Neural cell (in vitro differentiated cells): Measurements from ENCODE around the gene EPS8. TPM values are rescaled to one million over a fixed set of nuclear protein-coding genes. Genes with fewer than 3 reads are reported as not detected.

ENCODE experiments used
- H2AFZ ChIP-seq: fragments of 200-600, 300-800 bp; sonication (generic), shearing (Covaris generic); 2 replicates; pipeline ENCODE4 v1.6.0; 2014; ENCODE audit warnings: low read depth, mild to moderate bottlenecking, antibody characterized with exemption, low read length, moderate library complexity
- H3F3A ChIP-seq: fragments of 200-600 bp; shearing (Covaris generic); 2 replicates; pipeline ENCODE4 v1.6.1; 2016; ENCODE audit warnings: mild to moderate bottlenecking, moderate library complexity, mixed read lengths, antibody characterized with exemption, low read length; ENCODE audit not compliant: insufficient read depth, poor library complexity, severe bottlenecking
- H3K27ac ChIP-seq: fragments of 200-600, 300-800 bp; sonication (generic), shearing (Covaris generic); 2 replicates; pipeline ENCODE4 v1.5.1; 2014; ENCODE audit warnings: mild to moderate bottlenecking, low read length, moderate library complexity
- H3K27me3 ChIP-seq: fragments of 300-800, 200-600 bp; sonication (generic), shearing (Covaris generic); 2 replicates; pipeline ENCODE4 v1.6.0; 2014; ENCODE audit warnings: mild to moderate bottlenecking, low read depth, low read length, moderate library complexity; ENCODE audit not compliant: insufficient read depth
- H3K36me3 ChIP-seq: fragments of 300-800, 200-600 bp; sonication (generic), shearing (Covaris generic); 2 replicates; pipeline ENCODE4 v1.5.1; 2014; ENCODE audit warnings: mild to moderate bottlenecking, antibody characterized with exemption, low read length, moderate library complexity; ENCODE audit not compliant: insufficient read depth
- H3K4me2 ChIP-seq: fragments of 300-800, 200-600 bp; sonication (generic), shearing (Covaris generic); 2 replicates; pipeline ENCODE4 v1.6.0; 2014; ENCODE audit warnings: mild to moderate bottlenecking, low read length
- H3K4me3 ChIP-seq: fragments of 300-800, 200-600 bp; sonication (generic), shearing (Covaris generic); 2 replicates; pipeline ENCODE4 v1.5.1; 2014; ENCODE audit warnings: mild to moderate bottlenecking, low read length, moderate library complexity
- H3K79me2 ChIP-seq: fragments of 200-600 bp; shearing (Covaris generic); replicated peaks from 2 replicates; pipeline ENCODE4 v1.6.0; 2014; ENCODE audit warnings: mild to moderate bottlenecking, low read length, moderate library complexity; ENCODE audit not compliant: insufficient read depth
- H3K9ac ChIP-seq: fragments of 300-800, 200-600 bp; sonication (generic), shearing (Covaris generic); 2 replicates; pipeline ENCODE4 v1.6.1; 2016; ENCODE audit warnings: mild to moderate bottlenecking, low read length, mixed read lengths
- H3K9me2 ChIP-seq: fragments of 200-600 bp; shearing (Covaris generic); 2 replicates; pipeline ENCODE4 v1.6.1; 2016; ENCODE audit warnings: mild to moderate bottlenecking, low read length, mixed read lengths; ENCODE audit not compliant: insufficient read depth
- H3K9me3 ChIP-seq: fragments of 200-600, 300-800 bp; sonication (generic), shearing (Covaris generic); 2 replicates; pipeline ENCODE4 v1.6.1; 2016; ENCODE audit warnings: mild to moderate bottlenecking, mixed run types, low read length, moderate library complexity, mixed read lengths
- H4K20me1 ChIP-seq: fragments of 200-600 bp; shearing (Covaris generic); 2 replicates; pipeline ENCODE4 v1.6.1; 2016; ENCODE audit warnings: mild to moderate bottlenecking, mixed run types; ENCODE audit not compliant: insufficient read depth
- CTCF ChIP-seq: fragments of 450-650 bp; IDR thresholded peaks from 2 replicates; pipeline ENCODE4 v1.5.1; 2014; ENCODE audit warnings: antibody characterized with exemption, mild to moderate bottlenecking, moderate library complexity; ENCODE audit not compliant: poor library complexity, severe bottlenecking
- EP300 ChIP-seq: fragments of 450-650 bp; conservative IDR thresholded peaks from 2 replicates; pipeline ENCODE4 v1.6.1; 2014; ENCODE audit warnings: antibody characterized with exemption, mild to moderate bottlenecking, moderate library complexity; ENCODE audit not compliant: poor library complexity, severe bottlenecking
- EZH2 ChIP-seq: fragments of 200-600, 300-800 bp; shearing (Covaris generic), sonication (generic); IDR thresholded peaks from 2 replicates; pipeline ENCODE4 v1.6.1; 2014; ENCODE audit warnings: antibody characterized with exemption, low read length, borderline replicate concordance, mild to moderate bottlenecking; ENCODE audit not compliant: insufficient read depth, poor library complexity, severe bottlenecking
- MXI1 ChIP-seq: fragments of 450-650 bp; conservative IDR thresholded peaks from 2 replicates; pipeline ENCODE4 v1.6.1; 2014; ENCODE audit warnings: antibody characterized with exemption, mild to moderate bottlenecking; ENCODE audit not compliant: poor library complexity, severe bottlenecking
- POLR2AphosphoS5 ChIP-seq: IDR thresholded peaks from 2 replicates; pipeline ENCODE4 v1.6.1; 2012
- RAD21 ChIP-seq: fragments of 450-650 bp; conservative IDR thresholded peaks from 2 replicates; pipeline ENCODE4 v1.6.1; 2014; ENCODE audit warnings: antibody characterized with exemption, mild to moderate bottlenecking, moderate library complexity
- SMC3 ChIP-seq: fragments of 450-650 bp; conservative IDR thresholded peaks from 2 replicates; pipeline ENCODE4 v1.6.1; 2014; ENCODE audit warnings: antibody characterized with exemption, mild to moderate bottlenecking, moderate library complexity; ENCODE audit not compliant: poor library complexity
- TAF1 ChIP-seq: IDR thresholded peaks from 2 replicates; pipeline ENCODE4 v1.6.1; 2012; ENCODE audit warnings: low read depth
- polyA plus RNA-seq: library from polyadenylated mRNA; depleted of rRNA; stranded (reverse); fragments of >200 nt; gene quantifications from 2 replicates; pipeline ENCODE4 v1.2.3, GENCODE V29; 2014
- TF ChIP-seq, protein P1 (sequence below): IDR thresholded peaks from 2 replicates; pipeline ENCODE4 v1.6.1; 2012; ENCODE audit warnings: borderline replicate concordance

EPS8 gene
- polyA plus RNA-seq, 1 donor from 2014 or later = 12.2 TPM

GRCh38 chr12:15608406-15608805, 180.8 kb downstream of the EPS8 start:
- Histone ChIP-seq H3K9ac (no peak overlapping the region), H3K36me3 (no peaks in the 10 kb centered on the region), H3K9me3 (no peaks in the 10 kb centered on the region), H3K4me3 (no peak overlapping the region), H3F3A (no peaks in the 10 kb centered on the region), H2AFZ (no peak overlapping the region), H3K27ac (no peak overlapping the region), H3K79me2 (no peaks in the 10 kb centered on the region), H4K20me1 (no peaks in the 10 kb centered on the region), H3K9me2 (no peaks in the 10 kb centered on the region), H3K27me3 (no peaks in the 10 kb centered on the region), H3K4me2 (no peak overlapping the region)
- TF ChIP-seq EZH2 (no peak), MXI1 (no peak), TAF1 (no peak), SMC3 (no peak), CTCF (no peak), EP300 (no peak), POLR2AphosphoS5 (no peak), RAD21 (no peak)
- TF ChIP-seq, protein P1, sequence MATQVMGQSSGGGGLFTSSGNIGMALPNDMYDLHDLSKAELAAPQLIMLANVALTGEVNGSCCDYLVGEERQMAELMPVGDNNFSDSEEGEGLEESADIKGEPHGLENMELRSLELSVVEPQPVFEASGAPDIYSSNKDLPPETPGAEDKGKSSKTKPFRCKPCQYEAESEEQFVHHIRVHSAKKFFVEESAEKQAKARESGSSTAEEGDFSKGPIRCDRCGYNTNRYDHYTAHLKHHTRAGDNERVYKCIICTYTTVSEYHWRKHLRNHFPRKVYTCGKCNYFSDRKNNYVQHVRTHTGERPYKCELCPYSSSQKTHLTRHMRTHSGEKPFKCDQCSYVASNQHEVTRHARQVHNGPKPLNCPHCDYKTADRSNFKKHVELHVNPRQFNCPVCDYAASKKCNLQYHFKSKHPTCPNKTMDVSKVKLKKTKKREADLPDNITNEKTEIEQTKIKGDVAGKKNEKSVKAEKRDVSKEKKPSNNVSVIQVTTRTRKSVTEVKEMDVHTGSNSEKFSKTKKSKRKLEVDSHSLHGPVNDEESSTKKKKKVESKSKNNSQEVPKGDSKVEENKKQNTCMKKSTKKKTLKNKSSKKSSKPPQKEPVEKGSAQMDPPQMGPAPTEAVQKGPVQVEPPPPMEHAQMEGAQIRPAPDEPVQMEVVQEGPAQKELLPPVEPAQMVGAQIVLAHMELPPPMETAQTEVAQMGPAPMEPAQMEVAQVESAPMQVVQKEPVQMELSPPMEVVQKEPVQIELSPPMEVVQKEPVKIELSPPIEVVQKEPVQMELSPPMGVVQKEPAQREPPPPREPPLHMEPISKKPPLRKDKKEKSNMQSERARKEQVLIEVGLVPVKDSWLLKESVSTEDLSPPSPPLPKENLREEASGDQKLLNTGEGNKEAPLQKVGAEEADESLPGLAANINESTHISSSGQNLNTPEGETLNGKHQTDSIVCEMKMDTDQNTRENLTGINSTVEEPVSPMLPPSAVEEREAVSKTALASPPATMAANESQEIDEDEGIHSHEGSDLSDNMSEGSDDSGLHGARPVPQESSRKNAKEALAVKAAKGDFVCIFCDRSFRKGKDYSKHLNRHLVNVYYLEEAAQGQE = no peak

GRCh38 chr12:15605881-15606590, 183.2 kb downstream of the EPS8 start:
- Histone ChIP-seq H3K4me2 (no peak overlapping the region), H3K4me3 (no peak overlapping the region), H3K9ac (no peak overlapping the region), H3K27ac (no peak overlapping the region), H3K27me3 (no peaks in the 10 kb centered on the region), H3F3A (no peaks in the 10 kb centered on the region), H4K20me1 (no peaks in the 10 kb centered on the region), H3K79me2 (no peaks in the 10 kb centered on the region), H2AFZ (no peak overlapping the region), H3K9me3 (no peaks in the 10 kb centered on the region), H3K9me2 (no peaks in the 10 kb centered on the region), H3K36me3 (no peaks in the 10 kb centered on the region)
- TF ChIP-seq SMC3 (no peak), POLR2AphosphoS5 (no peak), CTCF (no peak), MXI1 (no peak), EZH2 (no peak), TAF1 (no peak), EP300 (no peak), RAD21 (no peak)
- TF ChIP-seq, protein P1 = no peak
